Erythroblast (primary cell): ENCODE measurements around the gene COBL.

ENCODE experiments used
- GATA1 ChIP-seq: IDR thresholded peaks from 2 replicates; pipeline ENCODE4 v1.6.1; 2011; ENCODE audit warnings: low read depth, mild to moderate bottlenecking, control low read depth, low read length, moderate library complexity
- POLR2A ChIP-seq: IDR thresholded peaks from 2 replicates; pipeline ENCODE4 v1.6.1; 2011; ENCODE audit warnings: mild to moderate bottlenecking, low read length

DNA sequence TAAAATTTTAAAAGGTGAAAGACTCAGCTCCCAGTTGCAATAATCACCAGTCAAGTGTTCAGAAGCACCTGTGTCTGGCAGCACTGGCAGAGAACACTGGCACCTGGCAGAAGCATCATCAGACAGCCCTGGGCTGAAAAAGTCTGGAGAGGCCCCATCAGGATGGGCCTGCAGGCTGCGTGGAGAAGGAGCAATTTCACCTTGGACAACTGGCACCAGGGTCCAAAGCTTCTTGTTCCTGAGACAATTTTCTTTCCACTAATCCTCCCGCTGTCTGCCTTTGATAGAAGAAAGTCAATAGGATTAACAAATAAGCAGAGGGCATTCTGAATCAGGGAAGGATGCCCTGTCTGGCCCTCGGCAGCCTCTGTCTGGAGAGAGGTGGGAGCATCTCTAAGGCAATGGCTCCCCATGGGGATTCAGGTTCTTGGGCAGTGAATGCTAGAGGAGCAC, 6.5 kb downstream of the COBL start:
- TF ChIP-seq POLR2A (no peak), GATA1 (no peak)
